AG08395 (cell line): ENCODE measurements around the gene DCUN1D2.
A peak's percentile ranks its signal among the peaks of the same experiment; 100 is the strongest.
"Not testable (repeated sequence)": the region's sequence is repeated elsewhere in the genome, so short reads cannot be mapped to it uniquely, and the experiment has no call there.

Experiments used
- DNase-seq: peaks from one replicate; pipeline ENCODE4 v3.0.0; 2012; ENCODE audit warnings: mixed read lengths, low spot score

The DCUN1D2 gene

GRCh38 chr13:113489549-113490495 is 689 bp downstream of the DCUN1D2 start:
- DNase-seq: peak; percentile 54

GRCh38 chr13:113489171-113489548 is 1.4 kb downstream of the DCUN1D2 start:
- no peak for DNase-seq

GRCh38 chr13:113488283-113488682 is 2.2 kb downstream of the DCUN1D2 start:
- DNase-seq: no peak

- no peak for DNase-seq
Measured at GRCh38 chr13:113486698-113487097, 3.8 kb downstream of the DCUN1D2 start.

GRCh38 chr13:113485545-113485944 is 5.0 kb downstream of the DCUN1D2 start:
- no peak for DNase-seq

- DNase-seq: no peak
Measured at GRCh38 chr13:113483504-113484293, 6.8 kb downstream of the DCUN1D2 start.

- DNase-seq: no peak
Measured at GRCh38 chr13:113483081-113483480, 7.4 kb downstream of the DCUN1D2 start.

GRCh38 chr13:113479179-113479578 is 11.3 kb downstream of the DCUN1D2 start:
- DNase-seq: no peak

GRCh38 chr13:113477724-113478123 is 12.8 kb downstream of the DCUN1D2 start:
- no peak for DNase-seq

GRCh38 chr13:113476811-113477210 is 13.7 kb downstream of the DCUN1D2 start:
- DNase-seq: no peak

- DNase-seq: no peak
Measured at GRCh38 chr13:113475911-113476310, 14.6 kb downstream of the DCUN1D2 start.

GRCh38 chr13:113475280-113475679 is 15.2 kb downstream of the DCUN1D2 start:
- no peak for DNase-seq

- DNase-seq: peak; percentile 73
Measured at GRCh38 chr13:113474179-113474578, 16.3 kb downstream of the DCUN1D2 start.

- DNase-seq: no peak
Measured at GRCh38 chr13:113472355-113473025, 18.0 kb downstream of the DCUN1D2 start.

- DNase-seq: no peak
Measured at GRCh38 chr13:113471844-113472243, 18.7 kb downstream of the DCUN1D2 start.

- DNase-seq: not testable (repeated sequence)
Measured at GRCh38 chr13:113470635-113471163, 19.8 kb downstream of the DCUN1D2 start.

GRCh38 chr13:113470073-113470472 is 20.4 kb downstream of the DCUN1D2 start:
- no peak for DNase-seq

GRCh38 chr13:113469582-113469981 is 20.9 kb downstream of the DCUN1D2 start:
- no peak for DNase-seq

GRCh38 chr13:113468472-113469201 is 21.9 kb downstream of the DCUN1D2 start:
- no peak for DNase-seq

- DNase-seq: no peak
Measured at GRCh38 chr13:113468029-113468428, 22.5 kb downstream of the DCUN1D2 start.

- DNase-seq: no peak
Measured at GRCh38 chr13:113466383-113466782, 24.1 kb downstream of the DCUN1D2 start.
